ENCODE data around the gene ANKS1B. TPM values are rescaled to one million over a fixed set of nuclear protein-coding genes. Genes with fewer than 3 reads are reported as not detected.
"Not testable (repeated sequence)": the region's sequence is repeated elsewhere in the genome, so short reads cannot be mapped to it uniquely, and the experiment has no call there.

Gene ANKS1B
- total RNA-seq, 1 donor from 2014 or later = 0.86 TPM

DNA sequence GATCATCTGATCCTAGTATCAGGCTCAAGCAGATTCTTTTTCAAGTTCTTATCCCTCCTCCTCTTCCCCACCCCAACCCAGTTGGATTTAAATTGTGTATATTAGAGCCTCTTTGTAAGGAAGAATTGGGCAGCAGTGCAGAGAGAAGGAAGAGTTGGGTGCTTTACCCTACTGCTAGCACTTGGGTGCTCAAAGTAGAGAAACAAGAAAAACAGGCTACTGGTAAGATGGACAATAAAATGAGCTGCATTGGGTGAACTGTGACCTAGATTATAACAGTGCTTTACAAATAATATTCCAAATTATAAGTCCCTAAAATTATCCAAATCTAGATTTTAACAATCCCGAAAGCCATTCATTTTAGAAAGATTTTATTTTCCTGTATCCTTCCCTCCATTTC is 700.6 kb downstream of the ANKS1B start:
- intact Hi-C loops (cut with micrococcal nuclease) = no loop called here

DNA sequence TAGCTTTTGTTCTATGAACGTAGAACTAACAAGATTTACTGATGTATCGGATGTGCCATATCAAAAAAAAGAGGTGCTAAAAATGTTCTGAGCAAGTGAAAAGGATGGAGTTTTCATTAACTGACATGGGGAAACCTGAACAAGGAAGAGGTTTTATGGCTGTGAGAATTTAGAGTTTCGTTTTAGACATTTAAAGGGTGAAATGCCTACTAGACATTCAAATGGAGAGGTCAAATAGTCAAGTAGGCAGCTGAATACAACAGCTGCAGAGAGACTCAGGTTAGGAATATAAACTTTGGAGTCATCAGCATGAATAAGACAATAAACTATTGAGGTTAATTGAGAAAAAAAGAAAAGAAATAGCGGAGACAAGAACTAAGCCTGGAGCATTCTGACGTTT is 702.1 kb downstream of the ANKS1B start:
- intact Hi-C loops (cut with micrococcal nuclease) = no loop called here

DNA sequence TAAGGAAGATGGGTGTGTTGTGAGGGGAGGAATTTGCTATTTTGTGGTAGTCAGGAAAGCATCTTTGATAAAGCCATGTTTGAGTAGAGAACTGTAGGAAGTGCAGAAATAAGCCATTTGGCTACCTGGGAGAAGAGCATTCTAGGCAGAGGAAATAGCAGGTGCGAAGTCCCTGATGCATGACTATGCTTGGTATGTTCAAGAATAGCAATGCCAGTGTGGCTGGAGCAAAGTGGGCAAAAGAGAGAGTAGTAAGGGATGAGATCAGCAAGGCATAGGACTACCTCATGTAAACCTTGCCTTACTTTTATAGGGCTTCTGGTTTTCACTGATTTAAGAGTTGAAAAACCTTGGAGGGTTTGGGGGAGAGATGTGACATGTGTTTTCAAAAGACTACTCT is 702.6 kb downstream of the ANKS1B start:
- intact Hi-C loops (cut with micrococcal nuclease) = no loop called here

DNA sequence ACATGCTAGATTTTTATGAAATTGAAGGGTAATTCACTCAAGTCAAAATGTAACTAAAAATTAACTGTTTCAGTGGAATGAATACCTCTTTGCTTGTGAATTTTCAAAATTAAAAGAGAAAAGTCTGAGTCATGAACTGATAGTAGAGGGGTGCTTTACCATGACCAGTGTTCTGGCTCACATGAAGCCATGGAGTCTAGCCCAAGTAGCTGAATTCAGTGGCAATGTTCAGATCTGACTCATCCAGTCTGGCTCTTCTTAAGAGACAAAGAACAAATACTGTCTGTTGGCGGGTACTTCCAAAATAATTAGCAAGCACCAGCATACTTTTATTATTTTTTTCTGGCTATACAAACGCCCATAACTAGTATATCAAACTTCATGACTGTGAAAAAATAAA is 703.5 kb downstream of the ANKS1B start:
- intact Hi-C loops (cut with micrococcal nuclease) = no loop called here

DNA sequence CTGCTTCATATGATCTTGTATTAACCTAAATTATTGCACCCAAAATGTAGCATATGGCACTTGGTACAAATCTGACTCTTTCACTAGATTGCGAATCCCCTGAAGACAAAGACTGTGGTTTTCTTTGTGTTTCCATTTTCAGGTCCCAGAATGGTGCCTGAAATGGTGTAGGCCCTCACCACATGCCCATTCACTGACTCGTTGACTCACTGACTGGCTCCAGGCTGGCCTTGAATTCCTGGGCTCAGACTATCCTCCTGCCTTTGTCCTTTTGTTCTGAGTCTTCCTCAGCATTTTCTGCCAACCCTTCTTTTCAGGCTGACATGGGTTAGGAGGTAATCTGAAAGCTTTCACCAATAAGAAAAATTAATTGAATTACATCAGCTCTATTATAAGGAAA is 705.8 kb downstream of the ANKS1B start:
- intact Hi-C loops (cut with micrococcal nuclease) = no loop called here

DNA sequence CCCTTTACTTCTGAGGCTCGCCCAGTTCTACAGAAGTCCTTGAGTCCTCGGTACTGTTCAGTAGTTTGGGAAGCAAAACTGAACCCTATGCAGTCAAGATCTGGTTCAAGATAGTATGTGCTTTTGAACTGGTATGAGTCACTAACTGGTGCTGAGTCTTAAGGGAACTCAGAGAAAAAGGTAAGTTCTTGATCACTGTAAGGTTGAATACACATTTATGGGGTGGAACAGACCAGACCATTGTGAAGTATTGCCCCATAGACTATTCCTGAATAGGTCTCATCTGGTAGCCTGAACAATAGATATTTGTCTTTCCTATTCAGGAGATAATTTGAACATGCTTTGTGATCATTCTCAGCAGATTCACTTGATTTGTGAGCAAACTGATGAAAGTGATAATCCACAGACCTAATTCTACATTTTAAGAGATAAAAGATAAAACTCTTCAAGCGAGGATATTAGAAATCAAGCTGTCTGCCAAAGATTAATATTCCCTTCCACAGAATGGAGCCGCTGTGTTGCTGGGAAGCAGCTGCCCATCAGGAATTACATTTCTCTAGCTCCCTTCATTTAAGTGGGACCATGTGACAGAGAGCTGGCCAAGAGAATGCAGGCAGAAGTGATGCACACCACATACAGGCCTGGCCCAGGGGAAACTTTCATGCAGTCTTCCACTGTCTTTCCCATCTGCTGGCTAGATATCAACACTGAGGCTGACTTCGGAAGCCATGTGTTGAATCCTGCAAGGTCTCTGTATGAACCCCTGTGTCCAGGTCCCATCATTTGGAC is 707.0 kb downstream of the ANKS1B start:
- intact Hi-C loops (cut with micrococcal nuclease) = no loop called here

DNA sequence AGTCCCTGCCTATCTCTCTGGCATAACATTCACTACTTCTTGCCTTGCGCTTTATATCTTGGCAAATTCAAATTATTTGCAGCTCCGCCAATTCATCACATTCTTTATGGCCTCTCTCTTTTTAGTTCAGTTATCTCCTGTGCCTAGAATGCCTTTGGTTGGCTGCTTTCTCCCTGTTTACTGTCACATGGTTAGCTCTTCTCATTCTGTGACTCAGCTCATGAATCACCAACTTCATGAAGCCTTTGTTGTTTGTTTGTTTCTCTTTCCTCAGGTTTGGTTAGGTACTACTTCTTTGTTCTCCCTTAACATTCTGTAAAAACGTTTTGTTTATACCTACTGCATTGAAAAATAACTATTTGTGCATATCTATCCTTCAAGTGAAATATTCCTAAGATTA is 713.7 kb downstream of the ANKS1B start:
- intact Hi-C loops (cut with micrococcal nuclease) = no loop called here

DNA sequence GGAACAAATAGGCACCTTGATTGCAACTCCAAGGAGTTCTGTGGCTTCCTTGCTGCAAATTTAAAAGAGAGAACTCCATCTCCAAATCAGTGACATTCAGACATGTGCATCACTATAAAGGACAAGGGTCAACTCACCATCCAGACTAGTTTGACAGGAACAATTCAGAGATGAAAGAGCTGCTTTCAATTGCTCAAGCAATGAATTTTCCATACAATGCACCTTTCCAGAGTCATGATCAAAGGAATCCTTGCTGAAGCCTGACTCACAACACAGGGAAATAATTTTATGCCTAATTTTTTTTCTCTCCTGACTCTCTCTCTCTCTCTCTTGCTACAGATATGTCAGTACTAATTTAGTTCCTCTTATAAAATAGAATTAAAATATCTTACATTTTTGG is 717.7 kb downstream of the ANKS1B start:
- intact Hi-C loops (cut with micrococcal nuclease) = no loop called here

DNA sequence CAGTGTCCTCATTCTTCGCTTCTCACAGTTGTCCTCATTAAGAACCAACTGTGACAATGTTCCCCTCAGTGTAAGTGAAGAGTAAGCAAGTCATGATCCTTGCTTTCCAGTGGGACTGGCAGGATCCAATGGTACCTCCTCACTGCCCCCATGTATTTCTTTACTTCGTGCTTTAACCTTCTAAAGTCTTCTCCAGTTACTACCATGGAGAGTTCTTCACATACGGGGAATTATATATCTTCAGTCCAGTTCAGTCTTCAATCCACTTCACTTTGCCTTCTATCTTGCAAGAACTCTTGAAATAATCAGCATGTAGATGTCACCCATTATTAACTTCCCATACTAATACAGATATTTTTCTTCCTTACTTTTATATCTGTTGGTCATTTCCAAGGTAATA is 719.1 kb downstream of the ANKS1B start:
- intact Hi-C loops (cut with micrococcal nuclease) = no loop called here

DNA sequence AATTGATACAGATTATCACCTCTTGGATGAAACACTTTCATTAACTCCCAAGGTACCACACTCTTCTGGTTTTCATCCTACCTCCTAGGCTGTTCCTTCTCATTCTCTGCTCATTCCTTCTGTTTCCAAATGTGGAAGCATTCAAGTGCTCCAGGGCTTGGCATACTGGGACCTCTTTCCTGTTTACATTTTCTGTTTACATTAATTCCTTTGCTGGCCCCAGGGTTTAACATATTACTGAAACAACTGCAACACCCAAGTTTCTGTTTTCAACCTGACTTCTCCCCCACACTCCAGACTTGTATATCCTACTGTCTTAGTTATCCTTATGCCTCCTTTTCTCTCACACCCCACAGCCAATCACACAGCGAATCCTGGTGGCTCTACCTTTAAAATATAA is 723.5 kb downstream of the ANKS1B start:
- intact Hi-C loops (cut with micrococcal nuclease) = no loop called here

DNA sequence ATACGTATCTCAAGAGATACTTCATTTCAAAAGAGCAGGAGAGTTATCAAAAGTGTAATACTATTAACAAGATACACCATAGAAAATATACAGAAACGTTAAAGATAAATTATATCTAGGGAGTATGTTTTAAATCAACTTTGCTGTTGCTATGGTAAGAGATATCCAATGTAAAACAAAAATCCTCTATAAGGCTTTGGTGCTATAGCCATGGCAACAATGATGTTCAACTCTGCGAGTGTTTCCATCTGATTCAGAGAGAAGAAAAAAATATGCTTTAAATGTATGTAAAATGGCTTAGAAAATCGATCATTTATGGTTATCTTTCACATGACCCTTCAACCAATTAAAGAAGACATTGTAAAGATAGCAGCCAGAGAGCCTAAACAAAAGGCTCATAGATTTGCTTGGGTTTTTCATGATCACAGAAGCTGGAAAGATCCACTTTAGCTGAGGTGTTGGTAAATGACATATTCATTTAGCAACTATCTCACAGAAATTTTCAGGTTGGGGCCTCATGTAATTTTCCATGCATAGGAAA is 724.2 kb downstream of the ANKS1B start:
- intact Hi-C loops (cut with micrococcal nuclease) = no loop called here

DNA sequence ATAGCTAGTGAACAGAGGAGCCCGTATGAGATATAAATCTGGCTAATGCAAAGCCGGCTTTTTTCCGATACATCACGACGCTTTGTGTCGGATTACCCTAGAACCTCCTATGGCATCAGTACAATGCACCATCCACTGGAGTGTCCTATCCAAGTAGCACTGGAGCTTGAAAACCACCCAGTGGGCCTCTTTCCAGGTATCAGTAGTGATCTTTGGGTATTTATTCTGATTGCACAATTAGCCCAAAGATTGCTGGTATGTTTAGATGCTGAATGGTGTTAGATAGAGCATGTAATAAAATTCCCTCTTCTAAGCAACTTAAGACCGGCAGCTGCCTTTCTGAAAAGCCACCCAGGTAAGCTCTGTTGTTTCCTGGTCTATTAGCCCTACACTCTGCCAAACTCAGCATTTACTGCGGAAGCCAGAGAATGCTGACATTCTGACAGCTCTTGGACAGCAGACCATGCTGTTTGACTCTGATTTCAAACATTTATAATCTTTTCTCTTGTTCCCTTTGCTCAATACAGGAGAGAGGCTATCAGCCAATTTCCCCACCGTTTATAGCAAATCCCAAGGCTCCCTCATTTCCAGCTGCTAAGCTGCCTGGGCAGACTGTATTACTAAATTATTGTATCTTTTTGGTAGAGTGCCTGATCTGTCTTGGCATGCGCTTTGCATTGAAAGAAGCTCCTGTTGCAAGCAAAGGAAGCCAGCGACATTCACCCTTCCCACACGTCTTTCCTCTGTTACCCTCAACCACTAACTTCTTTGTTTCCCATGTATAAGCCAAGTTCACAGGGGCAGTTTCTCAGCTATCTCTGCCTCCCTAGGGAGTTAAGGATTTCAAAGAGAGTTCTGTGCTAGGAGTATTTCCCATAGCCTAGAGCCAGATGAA is 725.4 kb downstream of the ANKS1B start:
- intact Hi-C loops (cut with micrococcal nuclease) = no loop called here

DNA sequence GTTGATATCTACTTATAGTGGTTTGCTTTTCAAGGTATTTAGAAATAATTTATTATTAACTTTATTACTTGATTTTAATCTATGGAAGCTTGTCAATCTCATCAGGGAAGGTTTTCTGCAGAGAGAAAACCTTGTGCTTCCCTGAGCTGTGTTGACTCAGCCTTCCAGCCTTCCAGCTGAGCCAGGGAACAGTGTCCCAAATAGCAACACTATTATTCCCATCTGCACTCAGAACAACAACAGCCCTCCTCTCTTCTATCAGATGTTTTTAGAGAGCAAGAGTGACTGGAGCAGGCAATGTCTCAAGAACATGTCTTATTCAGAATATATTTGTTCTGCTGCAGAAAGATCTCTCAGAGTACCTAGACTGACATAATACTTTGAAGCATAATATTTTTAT is 727.1 kb downstream of the ANKS1B start:
- intact Hi-C loops (cut with micrococcal nuclease) = no loop called here

DNA sequence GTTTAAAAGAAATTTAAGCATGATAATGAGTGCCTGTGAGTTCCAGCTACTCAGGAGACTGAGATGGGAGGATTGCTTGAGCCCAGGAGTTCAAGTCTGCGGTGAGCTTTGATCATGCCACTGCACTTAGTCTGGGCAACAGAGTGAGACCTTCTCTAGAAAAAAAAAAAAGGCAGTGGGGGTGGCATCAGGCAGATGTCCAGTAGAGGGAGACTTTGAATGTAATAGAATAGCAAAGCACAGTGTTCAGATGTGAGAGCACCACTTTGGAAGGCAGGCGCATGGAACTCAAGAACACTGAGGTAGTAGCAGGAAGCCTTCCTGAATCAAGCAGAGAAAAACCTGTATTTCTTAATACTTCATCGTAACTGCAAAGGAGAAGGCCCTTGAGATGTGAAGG is 731.7 kb downstream of the ANKS1B start:
- intact Hi-C loops (cut with micrococcal nuclease) = no loop called here

DNA sequence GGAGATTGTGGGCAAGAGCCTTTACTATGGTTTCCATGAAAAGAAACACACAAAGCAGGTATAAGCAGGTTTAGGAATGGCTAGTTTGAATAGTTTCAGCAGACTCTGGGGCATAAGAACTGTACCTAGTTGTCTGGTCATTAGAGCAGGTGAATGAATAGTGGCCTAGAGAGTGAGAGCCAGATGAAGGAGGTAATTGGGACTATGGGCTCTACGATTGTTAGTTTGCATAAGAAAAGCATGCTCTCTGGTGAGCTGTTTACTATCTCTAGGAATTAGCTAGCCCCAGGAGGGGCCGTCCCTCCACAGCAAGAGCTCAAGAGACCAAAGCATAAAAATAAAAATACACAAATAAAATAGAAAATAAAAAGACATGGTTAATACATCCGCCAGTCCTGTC is 734.6 kb downstream of the ANKS1B start:
- intact Hi-C loops (cut with micrococcal nuclease) = loop anchor here (1.0 kb wide), 1 partner anchor 24 kb away; no protein-coding TSS in a partner anchor

DNA sequence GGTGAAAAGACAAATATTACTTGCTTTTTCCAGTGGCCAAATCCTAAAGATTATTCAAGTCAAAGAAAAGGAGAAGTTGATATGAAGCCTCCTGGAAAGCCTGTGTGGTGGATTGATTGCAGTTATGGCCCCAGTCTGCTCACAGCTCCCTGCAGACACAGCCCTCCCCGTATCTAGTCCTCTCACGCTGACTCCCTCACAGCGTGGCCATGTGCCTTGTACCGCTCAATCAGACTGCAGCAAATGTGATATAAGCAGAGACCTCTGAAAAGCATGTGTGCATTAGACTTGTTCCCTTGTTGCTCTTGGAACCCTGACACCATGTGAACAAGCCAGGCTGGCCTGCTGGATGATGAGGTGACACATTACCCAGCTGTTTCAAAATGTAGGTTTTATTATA is 735.2 kb downstream of the ANKS1B start:
- intact Hi-C loops (cut with micrococcal nuclease) = no loop called here

DNA sequence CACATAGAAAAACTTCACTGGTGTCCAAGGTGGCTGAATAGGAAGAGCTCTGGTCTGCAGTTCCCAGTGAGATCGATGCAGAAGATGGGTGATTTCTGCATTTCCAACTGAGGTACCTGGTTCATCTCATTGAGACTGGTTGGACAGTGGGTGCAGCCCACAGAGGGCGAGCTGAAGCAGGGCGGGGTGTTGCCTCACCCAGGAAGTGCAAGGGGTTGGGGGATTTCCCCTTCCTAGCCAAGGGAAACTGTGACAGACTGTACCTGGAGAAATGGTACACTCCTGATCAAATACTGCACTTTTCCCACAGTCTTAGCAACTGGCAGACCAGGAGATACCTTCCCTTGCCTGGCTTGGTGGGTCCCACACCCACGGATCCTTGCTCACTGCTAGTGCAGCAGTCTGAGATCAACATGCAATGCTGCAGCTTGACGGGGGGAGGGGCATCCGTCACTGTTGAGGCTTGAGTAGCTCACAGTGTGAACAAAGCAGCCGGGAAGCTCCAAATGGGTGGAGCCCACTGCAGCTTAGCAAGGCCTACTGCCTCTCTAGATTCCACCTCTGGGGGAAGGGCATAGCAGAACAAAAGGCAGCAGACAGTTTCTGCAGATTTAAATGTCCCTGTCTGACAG is 746.7 kb downstream of the ANKS1B start:
- intact Hi-C loops (cut with micrococcal nuclease) = not testable (repeated sequence)

DNA sequence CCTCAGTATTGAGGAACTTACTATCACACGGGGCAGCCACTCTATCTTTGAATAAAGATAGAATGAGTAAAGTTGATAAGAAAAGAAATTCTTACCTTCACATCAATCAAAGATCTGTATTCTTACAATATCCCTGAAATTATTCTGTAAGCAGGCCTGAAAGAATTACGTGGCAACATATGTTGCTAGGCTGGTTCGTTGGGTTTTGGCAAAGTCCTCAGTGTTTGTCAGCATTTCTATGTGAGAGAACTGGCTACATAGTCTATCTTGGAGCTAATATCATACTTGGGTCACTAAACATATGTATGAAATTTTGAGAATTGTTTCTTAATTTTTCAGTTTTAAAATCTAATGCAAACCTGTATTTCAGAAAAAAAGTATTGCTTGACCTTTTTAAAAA is 749.4 kb downstream of the ANKS1B start:
- intact Hi-C loops (cut with micrococcal nuclease) = no loop called here

DNA sequence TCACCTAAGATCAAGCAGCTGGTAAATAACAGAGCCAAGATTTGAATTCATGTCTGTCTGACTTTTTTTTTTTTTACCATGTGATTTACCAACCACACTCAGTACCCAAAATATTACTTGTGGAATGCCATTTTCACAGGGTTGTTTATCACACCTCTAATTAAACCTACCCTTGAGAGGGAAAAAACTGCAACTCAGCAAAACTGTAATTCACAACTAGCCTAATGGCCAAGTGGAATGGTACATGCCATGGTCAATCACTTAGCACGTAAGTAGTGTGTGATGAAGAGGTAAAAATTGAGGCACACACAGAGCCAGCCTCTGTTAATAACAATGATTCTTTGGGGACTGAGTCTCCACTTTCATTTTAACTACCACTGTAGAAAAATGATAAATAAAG is 750.0 kb downstream of the ANKS1B start:
- intact Hi-C loops (cut with micrococcal nuclease) = no loop called here

DNA sequence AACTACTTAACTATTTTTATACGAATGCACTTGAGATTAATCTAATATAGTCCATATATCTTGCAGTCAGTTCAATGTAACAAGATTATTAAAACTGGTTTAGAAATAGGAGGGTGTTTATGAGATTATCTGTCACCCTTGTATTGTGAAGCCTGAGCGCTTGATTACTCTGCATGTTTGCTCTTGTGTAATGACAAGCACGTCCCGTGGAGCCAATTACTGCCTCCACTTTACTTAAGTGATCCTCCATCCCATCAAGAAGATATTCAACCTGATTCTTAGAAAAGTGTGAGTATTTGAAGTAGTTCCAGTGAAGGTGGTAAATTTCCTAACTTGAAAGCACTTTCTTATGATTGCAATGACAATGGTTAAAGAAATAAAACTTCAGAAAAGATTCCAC is 752.4 kb downstream of the ANKS1B start:
- intact Hi-C loops (cut with micrococcal nuclease) = no loop called here

DNA sequence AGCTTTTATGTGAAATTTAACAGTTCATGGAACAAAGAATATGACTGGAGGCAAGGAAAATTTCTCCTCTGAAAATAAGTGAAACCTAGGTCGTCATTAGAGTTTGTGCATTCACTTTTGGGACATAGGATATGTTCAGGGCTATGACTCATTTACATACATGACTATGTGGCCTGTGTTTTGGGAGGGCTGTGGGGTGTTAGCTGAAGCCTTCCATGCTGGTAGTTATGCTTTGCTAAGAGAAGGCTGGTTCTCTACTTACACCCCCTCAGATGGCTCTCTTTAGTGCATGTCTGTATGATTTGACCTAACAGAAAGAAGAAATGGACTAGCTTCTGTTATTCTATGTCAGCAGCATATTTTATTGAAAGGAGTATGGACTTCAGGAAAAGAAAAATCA is 753.7 kb downstream of the ANKS1B start:
- intact Hi-C loops (cut with micrococcal nuclease) = no loop called here

DNA sequence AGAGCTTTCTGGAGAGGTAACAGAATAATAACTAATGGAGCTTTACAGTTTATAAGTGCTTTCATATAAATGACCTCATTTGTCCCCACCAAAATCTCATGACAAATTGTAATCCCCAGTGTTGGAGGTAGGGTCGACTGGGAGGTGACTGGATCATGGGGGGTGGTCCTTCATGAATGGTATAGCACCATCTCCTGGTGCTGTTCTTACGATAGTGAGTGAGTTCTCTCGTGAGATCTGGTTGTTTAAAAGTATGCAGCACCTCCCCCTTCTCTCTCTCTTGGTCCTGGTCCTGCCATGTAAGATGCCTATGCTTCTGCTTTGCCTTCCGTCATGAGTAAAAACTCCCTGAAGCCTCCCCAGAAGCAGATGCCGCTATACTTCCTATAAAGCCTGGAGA is 760.5 kb downstream of the ANKS1B start:
- intact Hi-C loops (cut with micrococcal nuclease) = no loop called here

Measured in T-helper 2 cell treated with Interferon-gamma antibody and Interleukin-4, amounts not matched to agents 100 ng/mL and 5 ng/mL, for 36 hours (primary cell).